Ovary (tissue), 9 donors: Measurements from ENCODE around the gene FBXL4. TPM values are rescaled to one million over a fixed set of nuclear protein-coding genes. Genes with fewer than 3 reads are reported as not detected.

Experiments used
- DNase-seq, 5 donors: peaks; one replicate each; pipeline ENCODE4 v3.0.0-alpha.2; 2019 to 2020
- H3K27ac ChIP-seq, 2 donors: fragments of 200-600 bp; one replicate each; pipeline versions ENCODE4 v1.5.1 to v1.8.0; 2019 to 2022
- H3K27me3 ChIP-seq: fragments of 200-600 bp; one replicate; pipeline ENCODE4 v1.8.0; 2022
- H3K36me3 ChIP-seq: fragments of 200-600 bp; sonication (generic); one replicate; pipeline ENCODE4 v1.5.1; 2019
- H3K4me1 ChIP-seq: one replicate; pipeline ENCODE4 v1.8.1; 2013; ENCODE audit warnings: mild to moderate bottlenecking, moderate library complexity; ENCODE audit not compliant: insufficient read depth
- H3K4me3 ChIP-seq: fragments of 200-600 bp; sonication (generic); one replicate; pipeline ENCODE4 v1.5.1; 2017
- H3K9me3 ChIP-seq, 2 donors: fragments of 200-600 bp in 1 of 2; sonication (generic) in 1 of 2; one replicate each; pipeline versions ENCODE4 v1.5.1 to v1.8.1; 2013 to 2019; ENCODE audit warnings: mild to moderate bottlenecking in 1 of 2, moderate library complexity in 1 of 2
- EP300 ChIP-seq: sonication (generic); formaldehyde crosslinking; IDR thresholded peaks from one replicate; pipeline ENCODE4 v1.6.1; 2017; ENCODE audit warnings: antibody characterized with exemption
- POLR2A ChIP-seq: fragments of 450-650 bp; IDR thresholded peaks from one replicate; pipeline ENCODE4 v1.6.1; 2017; ENCODE audit warnings: antibody characterized with exemption, mild to moderate bottlenecking, moderate library complexity
- WGBS, 3 donors: extraction: QIAGEN DNeasy Blood & Tissue Kit in 1 of 3; methylation state at CpG; one replicate each; pipeline versions ENCODE4 v1.1.5 to v1.1.7; 2013 to 2017; 5-methylcytosine and 5-hydroxymethylcytosine counted together
- intact Hi-C, 4 donors: fragments of 100-400 bp; cut with DNase I; formaldehyde crosslinking; loops; one replicate each; pipeline versions ENCODE4 v1.11.0 to v1.15.1; 2022 to 2023
- polyA plus RNA-seq, 2 donors: library from polyadenylated mRNA; stranded (reverse); fragments of 200-250 nt in 1 of 2; fragments of 350-450 nt in 1 of 2; fragmentation: Illumina TruSeq in 1 of 2; extraction: RNeasy Lipid Tissue Mini Kit (QIAGEN cat#74804) in 1 of 2; gene quantifications; one replicate each; pipeline ENCODE4 v1.2.3, GENCODE V29; 2013 to 2014
- total RNA-seq, 7 donors: library from RNA; depleted of rRNA in 2 of 7; stranded (reverse); fragments of >200 nt in 2 of 7; fragmentation: NEBNext Ultra II Directional in 3 of 7; extraction: Animal tissue kit (Norgen Biotek cat#: 25700) in 3 of 7; gene quantifications; one replicate each; pipeline versions ENCODE4 v1.1.0 to v1.2.4, GENCODE V29; 2016 to 2023
- TF ChIP-seq, protein P1 (sequence below), 3 donors: fragments of 450-650 bp in 2 of 3; fragments of 200-600 bp in 1 of 3; IDR thresholded peaks; one replicate each; pipeline versions ENCODE4 v1.5.1 to v1.8.0; 2016 to 2022; ENCODE audit warnings: antibody characterized with exemption in 3 of 3, mild to moderate bottlenecking in 1 of 3
- donor health status: DM: no; HTN: no; CAD: no; lungs with moderate emphysema.
- donor health status: DM: no; HTN: no; CAD: no.
- donor health status: Bipolar disorder and iron deficiency.
- donor health status: DM: yes; HTN: yes; CAD: no.
- donor health status: DM: no; HTN: no; CAD: no.
- donor health status: DM: yes; HTN: yes; CAD: no.

FBXL4 gene
- total and polyA plus RNA-seq, 9 donors, result 7.3 to 29.0 (median 20.2) TPM

DNA sequence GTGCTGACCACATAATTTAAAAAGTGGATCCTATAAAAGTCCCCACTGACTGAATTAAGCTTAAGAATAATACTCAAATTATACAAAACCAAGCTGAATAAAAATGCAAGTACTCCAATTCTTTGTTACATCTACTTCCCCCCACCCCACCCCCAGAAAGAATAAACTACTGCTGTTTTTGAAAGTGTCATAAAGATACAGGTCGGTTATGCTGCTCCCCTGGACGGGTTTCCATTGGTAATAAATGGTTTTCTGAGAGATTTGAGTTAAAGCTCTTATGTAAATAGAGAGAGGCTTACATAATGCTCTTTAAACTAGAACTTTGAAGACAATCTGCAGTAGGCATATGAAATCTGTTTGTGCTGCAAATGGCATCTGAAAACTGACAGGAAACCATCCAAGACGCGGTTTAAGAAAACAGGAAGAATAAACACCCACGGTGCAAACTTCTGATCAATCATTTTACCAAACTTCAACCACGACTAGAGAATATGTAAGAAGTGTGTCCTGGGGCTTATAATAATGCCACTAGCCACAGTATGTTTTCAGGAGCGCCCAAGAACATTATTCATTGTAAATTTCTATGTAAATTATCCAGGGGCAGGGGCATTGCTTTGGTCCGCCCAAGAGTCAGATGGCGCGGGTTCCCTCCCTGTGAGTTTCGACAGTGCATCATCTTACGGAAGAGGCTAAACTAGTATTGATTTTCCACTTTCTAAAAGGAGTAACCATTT, 124.2 kb downstream of the FBXL4 start:
- Histone ChIP-seq H3K4me1 (no peaks in the 10 kb centered on the region), H3K4me3 (no peak overlapping the region), H3K36me3 (no peaks in the 10 kb centered on the region), H3K27ac (no peak overlapping the region), H3K27me3 (no peaks in the 10 kb centered on the region), H3K9me3 (no peaks in the 10 kb centered on the region)
- TF ChIP-seq EP300, result no peak
- intact Hi-C loops, result no loop called here
- 7 to 10% (median 10%) methylated on average over 12 of the region's 12 CpGs for WGBS, 3 donors
- no peak for DNase-seq

DNA sequence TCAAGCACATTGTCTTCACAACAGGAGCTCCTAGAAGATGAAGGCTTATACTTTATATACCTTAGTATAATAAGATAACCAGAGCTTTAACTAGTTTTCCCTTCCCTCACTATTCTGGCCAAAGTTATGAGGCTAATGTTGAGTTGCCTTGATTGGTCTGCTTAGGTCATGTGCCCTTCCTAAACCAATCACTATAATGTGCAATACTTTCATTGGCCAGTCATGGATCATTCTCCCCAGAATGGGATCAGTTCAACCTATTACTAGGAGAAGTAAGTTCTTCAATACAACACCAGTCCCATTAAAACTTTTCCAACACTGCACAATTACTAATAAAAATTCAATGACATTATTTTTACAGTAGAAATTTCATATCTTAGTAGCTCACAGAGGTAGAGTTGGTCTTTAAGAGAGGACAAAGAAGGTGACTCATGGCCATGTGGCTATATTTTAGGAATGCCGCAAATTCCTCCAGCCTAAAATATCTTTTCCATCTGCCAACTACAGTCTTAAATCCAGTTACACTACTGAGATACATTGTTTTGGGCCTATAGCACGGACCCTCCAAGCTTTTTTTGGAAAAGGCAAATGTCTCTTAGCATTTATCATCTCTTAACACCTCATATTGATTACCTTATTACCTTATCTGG, 125.9 kb downstream of the FBXL4 start:
- Histone ChIP-seq H3K27me3 (no peaks in the 10 kb centered on the region), H3K9me3 (no peaks in the 10 kb centered on the region), H3K4me3 (no peak overlapping the region), H3K27ac (no peak overlapping the region), H3K4me1 (no peaks in the 10 kb centered on the region), H3K36me3 (no peaks in the 10 kb centered on the region)
- no peak for DNase-seq
- intact Hi-C loops, result no loop called here
- TF ChIP-seq, protein P1, sequence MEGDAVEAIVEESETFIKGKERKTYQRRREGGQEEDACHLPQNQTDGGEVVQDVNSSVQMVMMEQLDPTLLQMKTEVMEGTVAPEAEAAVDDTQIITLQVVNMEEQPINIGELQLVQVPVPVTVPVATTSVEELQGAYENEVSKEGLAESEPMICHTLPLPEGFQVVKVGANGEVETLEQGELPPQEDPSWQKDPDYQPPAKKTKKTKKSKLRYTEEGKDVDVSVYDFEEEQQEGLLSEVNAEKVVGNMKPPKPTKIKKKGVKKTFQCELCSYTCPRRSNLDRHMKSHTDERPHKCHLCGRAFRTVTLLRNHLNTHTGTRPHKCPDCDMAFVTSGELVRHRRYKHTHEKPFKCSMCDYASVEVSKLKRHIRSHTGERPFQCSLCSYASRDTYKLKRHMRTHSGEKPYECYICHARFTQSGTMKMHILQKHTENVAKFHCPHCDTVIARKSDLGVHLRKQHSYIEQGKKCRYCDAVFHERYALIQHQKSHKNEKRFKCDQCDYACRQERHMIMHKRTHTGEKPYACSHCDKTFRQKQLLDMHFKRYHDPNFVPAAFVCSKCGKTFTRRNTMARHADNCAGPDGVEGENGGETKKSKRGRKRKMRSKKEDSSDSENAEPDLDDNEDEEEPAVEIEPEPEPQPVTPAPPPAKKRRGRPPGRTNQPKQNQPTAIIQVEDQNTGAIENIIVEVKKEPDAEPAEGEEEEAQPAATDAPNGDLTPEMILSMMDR (IDR thresholded peaks at IDR 0.05), result no peak
- TF ChIP-seq EP300 (no peak), POLR2A (no peak)
- 81 to 89% (median 85%) methylated on average over 2 of the region's 2 CpGs for WGBS, 3 donors

Other genes starting within 250 kb of the FBXL4 start
- not detected for gene POU3F2, start 113.4 kb downstream of the FBXL4 start, total RNA-seq
- gene POU3F2, start 113.4 kb downstream of the FBXL4 start, polyA plus RNA-seq, result under 1 TPM in 1 of 2 donors, not detected in 1; 0.02 TPM